GM21529 (cell line): ENCODE data around the gene CRACDL.

Source experiments
- ATAC-seq: cut with Tn5 transposase; IDR thresholded peaks from one replicate; pipeline ENCODE4 v1.9.1; 2021; ENCODE audit not compliant: unreplicated experiment

The CRACDL gene

GRCh38 chr2:98927027-98927426 lies 9.0 kb downstream of the CRACDL start:
- no peak for ATAC-seq

DNA sequence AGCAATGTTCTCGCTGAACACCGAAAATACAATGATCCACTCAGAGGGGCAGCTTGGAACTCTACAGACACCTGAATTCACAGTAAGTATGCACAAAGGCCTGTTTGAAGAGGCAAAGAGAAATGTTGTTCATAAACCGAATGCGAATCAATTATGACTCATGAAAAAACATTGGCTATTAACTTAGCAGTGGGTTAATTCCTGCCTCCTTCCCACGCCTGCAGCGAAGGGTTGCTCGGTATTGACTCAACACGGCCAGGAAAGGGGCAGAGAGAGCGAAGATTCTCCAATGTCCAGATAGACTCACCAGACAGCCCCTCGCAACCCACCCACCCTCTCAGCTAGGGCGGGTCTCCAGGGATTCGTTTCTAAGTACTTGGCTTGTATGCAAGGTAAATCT lies 9.4 kb downstream of the CRACDL start:
- ATAC-seq, result no peak

GRCh38 chr2:98924910-98925309 lies 11.1 kb downstream of the CRACDL start:
- no peak for ATAC-seq

- no peak for ATAC-seq
These were observed 11.8 kb downstream of the CRACDL start for GRCh38 chr2:98924038-98924830.

DNA sequence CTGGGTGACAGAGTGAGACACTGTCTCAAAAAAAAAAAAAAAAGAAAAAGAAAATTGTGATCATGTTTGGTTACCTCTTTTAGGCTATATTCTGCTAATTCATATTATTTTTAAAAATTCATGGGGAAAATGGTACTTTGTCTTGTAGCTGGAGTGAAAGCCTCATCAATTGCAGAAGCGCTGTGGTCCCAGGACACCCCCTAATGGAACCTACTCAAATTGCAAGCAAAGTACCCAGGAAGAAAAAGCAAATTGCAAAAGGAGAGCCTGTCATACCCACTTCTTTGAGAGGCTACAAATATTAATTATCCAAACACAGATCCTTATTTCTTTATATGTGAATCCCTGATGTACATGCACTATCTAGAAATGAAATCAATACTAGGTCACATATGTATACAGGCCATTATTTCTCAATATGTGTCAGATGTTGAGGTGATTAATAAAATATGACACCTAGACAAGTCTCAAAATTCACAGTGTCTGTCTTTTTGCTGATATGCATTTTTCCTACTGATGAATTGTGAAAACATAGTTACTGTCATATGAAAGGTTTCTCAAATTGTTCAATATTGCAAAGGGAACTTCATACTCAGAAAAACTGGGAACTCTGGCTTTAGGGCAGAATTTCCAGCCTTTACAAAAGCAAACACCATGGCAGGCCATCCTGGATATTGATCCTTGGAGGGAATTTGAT lies 12.6 kb downstream of the CRACDL start:
- ATAC-seq, result no peak

DNA sequence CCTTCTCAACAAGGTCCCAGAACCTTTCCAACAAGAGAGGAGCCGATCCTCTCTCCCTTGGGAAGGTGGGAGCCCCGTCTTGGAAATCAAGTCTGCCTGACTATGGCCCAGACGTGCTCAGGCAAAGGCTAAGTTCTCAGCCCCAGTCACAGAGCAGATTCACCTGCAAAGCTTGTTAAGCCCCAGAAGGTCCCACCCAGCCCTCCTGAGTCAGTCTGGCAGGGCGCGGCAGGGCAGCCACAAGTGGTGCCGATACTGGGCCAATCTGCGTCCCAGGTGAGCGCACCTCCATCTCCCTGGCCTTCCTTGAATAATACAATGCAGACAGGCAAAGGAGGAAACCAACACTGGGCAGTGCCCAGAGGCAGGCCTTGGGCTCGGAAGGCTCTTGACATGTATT lies 15.0 kb downstream of the CRACDL start:
- no peak for ATAC-seq

DNA sequence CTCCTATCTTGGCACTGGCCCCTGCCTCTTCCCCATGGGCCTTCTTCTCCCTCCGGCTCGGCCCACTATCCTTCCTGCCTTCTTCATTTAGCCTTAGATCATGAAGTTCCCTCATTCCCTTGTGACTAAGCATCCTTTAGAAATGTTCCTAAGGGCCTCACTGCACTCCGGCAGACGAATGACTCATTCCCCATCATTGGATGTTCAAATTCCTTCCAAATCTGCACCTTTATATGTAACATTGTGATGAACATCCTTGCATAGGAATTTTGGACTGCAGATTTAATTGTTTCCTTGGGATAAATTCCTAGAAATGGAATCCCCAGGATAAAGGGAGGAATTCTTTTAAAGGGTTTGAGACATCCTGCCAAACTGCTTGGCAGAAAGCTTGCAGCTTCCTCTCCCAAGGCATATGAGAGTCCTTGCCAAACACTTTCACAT lies 19.0 kb downstream of the CRACDL start:
- ATAC-seq, result no peak

GRCh38 chr2:98915751-98916358 lies 20.2 kb downstream of the CRACDL start:
- ATAC-seq, result no peak

GRCh38 chr2:98914713-98915580 lies 21.1 kb downstream of the CRACDL start:
- no peak for ATAC-seq

GRCh38 chr2:98913916-98914712 lies 21.9 kb downstream of the CRACDL start:
- ATAC-seq, result no peak

DNA sequence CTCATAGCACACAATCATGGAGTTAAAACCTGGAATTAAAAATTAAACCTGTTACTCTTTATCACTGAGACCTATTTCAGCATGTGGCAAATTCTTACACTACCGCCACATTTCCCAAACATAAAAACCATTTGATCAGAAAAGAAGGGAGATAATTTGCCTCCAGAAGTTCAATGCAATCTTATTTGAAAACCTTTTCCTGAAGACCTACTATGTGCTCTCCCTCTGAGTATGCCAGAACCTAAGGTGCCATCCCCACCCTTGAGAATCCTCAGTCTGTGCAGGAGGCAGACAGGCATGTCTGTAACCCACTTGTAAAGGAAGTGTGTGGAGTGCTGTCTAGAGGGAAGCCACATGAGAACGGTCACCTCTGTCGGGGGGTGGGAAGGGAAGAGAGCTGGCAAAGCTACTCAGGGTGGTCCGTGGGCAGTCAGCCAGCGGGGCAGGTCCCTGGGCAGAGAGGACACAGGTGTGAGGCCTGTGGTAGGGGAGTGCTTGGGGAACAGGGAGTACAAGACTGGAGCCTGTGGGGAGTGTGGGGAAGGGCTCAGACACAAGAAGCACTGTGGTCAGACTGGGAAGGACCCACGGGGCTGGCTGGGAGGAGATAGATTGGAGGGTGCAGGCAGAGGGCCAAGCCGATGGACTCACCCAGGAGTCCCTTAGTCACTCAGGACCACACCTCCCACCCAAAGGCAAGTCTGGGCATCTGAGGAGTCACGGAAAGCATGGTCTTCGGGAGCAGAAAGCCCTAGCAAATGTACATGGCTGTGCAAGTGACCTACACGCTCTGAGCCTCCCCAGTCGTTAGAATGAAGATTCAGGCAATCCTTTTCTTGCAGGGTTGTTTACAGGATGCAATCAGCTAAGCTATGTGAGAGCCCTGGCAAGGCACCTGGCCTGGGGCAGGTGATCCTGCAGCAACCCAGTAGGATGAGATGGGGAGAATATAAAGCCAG lies 22.8 kb downstream of the CRACDL start:
- ATAC-seq, result no peak

DNA sequence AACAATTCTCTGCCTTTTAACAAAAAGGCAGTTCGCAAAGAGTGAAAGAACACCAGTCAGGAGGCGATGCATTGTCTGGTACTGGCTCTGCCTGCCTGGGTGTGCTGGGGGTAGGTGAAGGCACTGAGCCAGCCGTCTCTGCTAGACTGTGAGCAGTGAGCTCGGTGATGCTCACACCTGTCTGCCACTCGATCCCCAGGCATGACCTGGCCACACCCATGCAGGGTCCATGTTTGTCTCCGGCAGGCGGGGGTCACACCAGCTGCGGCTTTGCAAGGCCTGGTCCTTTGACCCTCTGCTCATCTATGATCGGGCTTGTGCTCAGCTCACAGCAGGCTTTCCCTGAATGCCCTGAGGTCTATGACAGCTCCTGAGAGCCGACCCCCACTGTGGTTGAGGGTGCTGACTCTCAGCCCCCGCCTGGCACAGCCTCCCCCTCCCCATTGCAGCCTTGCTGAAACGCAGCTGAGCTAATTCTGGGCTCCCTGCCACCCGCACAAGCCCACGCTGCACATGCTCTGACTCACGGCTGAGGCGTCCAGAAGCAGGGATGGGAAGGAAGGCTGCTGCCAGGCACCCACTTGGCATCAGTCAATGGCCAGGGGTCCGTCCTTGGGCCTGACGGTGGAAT lies 23.7 kb downstream of the CRACDL start:
- ATAC-seq, result no peak

GRCh38 chr2:98911376-98912154 lies 24.5 kb downstream of the CRACDL start:
- no peak for ATAC-seq

- no peak for ATAC-seq
These were observed 25.0 kb downstream of the CRACDL start for GRCh38 chr2:98911126-98911375.

DNA sequence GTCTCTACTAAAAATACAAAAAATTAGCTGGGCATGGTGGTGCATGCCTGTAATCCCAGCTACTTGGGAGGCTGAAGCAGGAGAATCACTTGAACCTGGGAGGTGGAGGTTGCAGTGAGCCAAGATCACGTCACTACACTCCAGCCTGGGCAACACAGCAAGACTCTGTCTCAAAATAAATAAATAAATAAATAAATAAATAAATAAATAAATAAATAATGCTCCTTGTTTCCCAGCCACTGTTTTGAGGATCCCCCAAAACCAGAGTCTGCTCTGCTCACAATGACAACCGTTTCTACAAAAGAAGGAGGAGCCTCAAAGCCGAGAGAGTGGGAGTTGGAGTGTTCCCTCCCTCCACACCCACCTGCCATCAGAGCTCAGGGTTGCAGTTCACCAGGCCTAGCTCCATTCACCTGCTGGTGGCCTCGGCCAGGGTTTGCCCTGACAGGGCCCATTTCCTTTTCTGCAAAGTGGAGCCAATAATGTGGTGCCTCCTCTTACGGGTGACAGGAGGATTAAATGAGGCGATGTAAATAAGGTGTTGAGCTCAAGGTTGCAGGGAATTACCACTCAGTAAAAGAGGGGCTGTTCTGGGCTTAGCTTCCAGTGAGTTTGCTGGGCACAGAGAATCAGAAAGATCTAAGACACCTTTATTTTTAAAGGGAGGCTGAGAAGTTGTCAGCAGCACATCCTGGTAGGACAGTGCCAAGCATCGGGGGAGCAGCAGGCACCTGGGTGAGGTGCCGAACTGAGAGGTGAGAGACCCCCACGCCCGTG lies 25.5 kb downstream of the CRACDL start:
- ATAC-seq, result no peak

GRCh38 chr2:98909317-98910211 lies 26.5 kb downstream of the CRACDL start:
- ATAC-seq, result no peak
